Stomach smooth muscle (tissue), 2 donors: ENCODE data around the gene DAB2.
"Not testable (repeated sequence)": the region's sequence is repeated elsewhere in the genome, so short reads cannot be mapped to it uniquely, and the experiment has no call there.

ENCODE experiments used
- H3K27ac ChIP-seq: one replicate; pipeline ENCODE4 v1.7.0; 2013; ENCODE audit warnings: mild to moderate bottlenecking, low read length, inconsistent platforms
- H3K27me3 ChIP-seq, 2 donors: one replicate each; pipeline ENCODE4 v1.7.0; 2013; ENCODE audit warnings: low read length in 2 of 2; ENCODE audit not compliant: insufficient read depth in 2 of 2, control insufficient read depth in 1 of 2
- H3K36me3 ChIP-seq, 2 donors: one replicate each; pipeline ENCODE4 v1.7.0; 2013; ENCODE audit warnings: low read length in 2 of 2; ENCODE audit not compliant: control insufficient read depth in 2 of 2, insufficient read depth in 2 of 2
- H3K4me1 ChIP-seq: one replicate; pipeline ENCODE4 v1.7.0; 2013; ENCODE audit warnings: low read length; ENCODE audit not compliant: control insufficient read depth, insufficient read depth
- H3K4me3 ChIP-seq, 2 donors: one replicate each; pipeline ENCODE4 v1.7.0; 2013; ENCODE audit warnings: low read length in 2 of 2
- H3K9ac ChIP-seq, 2 donors: one replicate each; pipeline ENCODE4 v1.7.0; 2013; ENCODE audit warnings: low read length in 2 of 2, mild to moderate bottlenecking in 1 of 2
- H3K9me3 ChIP-seq, 2 donors: one replicate each; pipeline ENCODE4 v1.7.0; 2013; ENCODE audit warnings: low read length in 2 of 2; ENCODE audit not compliant: control insufficient read depth in 2 of 2
- donor health status: healthy.
- donor health status: Pancreatic carcinoma.

The DAB2 gene

DNA sequence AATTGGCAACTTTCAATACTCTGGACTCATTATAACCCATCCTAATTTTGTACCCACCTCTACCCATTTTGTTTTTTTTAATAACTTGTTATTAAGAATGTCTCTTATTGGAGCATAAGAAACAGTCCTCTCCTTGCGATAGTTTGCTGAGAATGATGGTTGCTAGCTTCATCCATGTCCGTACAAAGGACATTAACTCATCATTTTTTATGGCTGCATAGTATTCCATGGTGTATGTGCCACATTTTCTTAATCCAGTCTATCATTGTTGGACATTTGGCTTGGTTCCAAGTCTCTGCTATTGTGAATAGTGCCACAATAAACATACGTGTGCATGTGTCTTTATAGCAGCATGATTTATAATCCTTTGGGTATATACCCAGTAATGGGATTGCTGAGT lies 21.0 kb downstream of the DAB2 start:
- not testable (repeated sequence) for H3K9me3 ChIP-seq, H3K4me1 ChIP-seq, H3K4me3 ChIP-seq, H3K36me3 ChIP-seq, H3K27ac ChIP-seq, H3K9ac ChIP-seq, H3K27me3 ChIP-seq

GRCh38 chr5:39402140-39402539 lies 22.6 kb downstream of the DAB2 start:
- not testable (repeated sequence) for H3K4me1 ChIP-seq, H3K27ac ChIP-seq, H3K4me3 ChIP-seq, H3K9me3 ChIP-seq, H3K9ac ChIP-seq, H3K36me3 ChIP-seq, H3K27me3 ChIP-seq

- Histone ChIP-seq H3K4me1 (no peaks in the 10 kb centered on the region), H3K9me3 (no peaks in the 10 kb centered on the region), H3K4me3 (no peak overlapping the region), H3K9ac (no peak overlapping the region), H3K27me3 (no peaks in the 10 kb centered on the region), H3K27ac (no peak overlapping the region), H3K36me3 (no peaks in the 10 kb centered on the region)
These were observed 23.8 kb downstream of the DAB2 start for GRCh38 chr5:39400713-39401578.

DNA sequence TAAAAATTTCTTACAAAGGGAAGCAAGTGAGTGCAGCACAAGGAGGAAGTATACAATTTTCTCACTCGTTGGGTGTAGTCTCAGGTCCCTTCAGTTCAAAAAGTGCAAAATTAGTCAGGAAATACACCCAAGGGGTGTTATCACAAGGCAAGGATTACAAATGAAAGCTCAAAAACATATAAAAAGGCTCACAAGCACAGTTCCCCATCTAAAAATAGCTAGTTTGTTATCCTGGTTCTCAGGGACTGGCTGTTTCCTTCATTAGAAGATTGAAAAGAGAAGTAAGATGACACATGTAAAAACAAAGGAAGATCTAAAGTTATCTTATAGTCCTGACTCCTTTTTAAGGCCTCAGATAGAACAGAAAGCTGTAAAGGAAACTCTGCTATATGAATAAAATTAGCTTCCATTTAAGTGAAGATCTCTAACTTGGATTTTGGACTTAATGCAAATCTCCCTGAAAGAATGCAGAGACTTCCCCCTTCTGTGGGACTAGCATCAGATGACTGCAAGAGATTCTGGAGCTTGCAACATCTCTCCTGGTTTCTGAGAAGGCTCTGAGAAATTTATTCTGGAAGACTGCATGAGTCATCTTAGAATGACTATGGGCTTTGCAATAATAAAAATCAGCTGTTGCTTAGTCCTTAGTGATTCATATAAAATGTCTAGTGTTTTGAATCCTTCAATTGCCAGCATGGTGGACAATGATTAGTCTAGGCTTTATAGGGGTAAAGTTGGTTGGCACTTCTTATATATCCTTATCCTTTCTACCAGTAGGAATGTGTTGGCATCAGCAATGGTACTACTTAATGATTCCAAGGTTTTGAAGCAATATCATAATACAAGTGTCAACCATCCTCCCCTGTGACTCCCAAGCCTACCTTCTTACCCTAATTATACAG lies 25.4 kb downstream of the DAB2 start:
- H3K9ac ChIP-seq, result peak overlapping the region in 1 of 2 donors; percentile 28
- H3K36me3 ChIP-seq, result no peaks in the 10 kb centered on the region
- no peak overlapping the region for H3K4me3 ChIP-seq
- H3K27me3 ChIP-seq, result no peaks in the 10 kb centered on the region
- no peaks in the 10 kb centered on the region for H3K9me3 ChIP-seq
- H3K4me1 ChIP-seq, result no peaks in the 10 kb centered on the region
- H3K27ac ChIP-seq, result peak overlapping the region; percentile 7

- H3K4me1 ChIP-seq, result no peaks in the 10 kb centered on the region
- H3K9ac ChIP-seq, result no peak overlapping the region
- no peak overlapping the region for H3K27ac ChIP-seq
These were observed 27.9 kb downstream of the DAB2 start for GRCh38 chr5:39396843-39397242.

DNA sequence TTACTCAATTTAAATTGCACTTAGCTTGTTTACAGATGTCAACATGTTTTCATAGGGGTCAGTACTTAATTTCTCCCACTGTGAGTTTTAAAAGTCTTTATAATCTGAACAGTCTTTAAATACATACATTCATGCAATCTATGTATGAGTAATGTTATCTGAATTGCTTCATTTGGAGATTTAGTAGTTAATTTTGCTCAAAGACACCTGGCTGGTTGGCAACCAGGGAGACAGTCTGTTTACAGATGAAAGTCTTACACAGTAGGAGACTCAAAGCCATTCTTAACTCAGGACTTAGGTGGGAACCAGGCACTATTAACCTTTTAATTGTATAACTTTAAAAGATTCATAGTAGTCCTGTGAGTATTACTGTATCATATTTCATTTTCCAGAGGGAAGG lies 29.3 kb downstream of the DAB2 start:
- Histone ChIP-seq H3K4me3 (no peak overlapping the region), H3K4me1 (no peaks in the 10 kb centered on the region), H3K27ac (no peak overlapping the region), H3K27me3 (no peaks in the 10 kb centered on the region), H3K9ac (no peak overlapping the region), H3K9me3 (no peaks in the 10 kb centered on the region), H3K36me3 (peaks cover 10 to 11% of the 10 kb centered on the region in 2 donors)

More at GRCh38 chr5:39396843-39397242, 27.9 kb downstream of the DAB2 start:
- peaks cover 0 to 7% of the 10 kb centered on the region in 2 donors for H3K36me3 ChIP-seq
- H3K9me3 ChIP-seq, result no peaks in the 10 kb centered on the region
- no peaks in the 10 kb centered on the region for H3K27me3 ChIP-seq
- H3K4me3 ChIP-seq, result no peak overlapping the region

GRCh38 chr5:39394946-39395345 lies 29.8 kb downstream of the DAB2 start:
- no peak overlapping the region for H3K4me3 ChIP-seq
- no peak overlapping the region for H3K27ac ChIP-seq
- no peak overlapping the region for H3K9ac ChIP-seq
- peaks cover 14 to 16% of the 10 kb centered on the region in 2 donors for H3K36me3 ChIP-seq
- no peaks in the 10 kb centered on the region for H3K9me3 ChIP-seq
- H3K27me3 ChIP-seq, result no peaks in the 10 kb centered on the region
- H3K4me1 ChIP-seq, result no peaks in the 10 kb centered on the region

GRCh38 chr5:39390945-39391344 lies 33.8 kb downstream of the DAB2 start:
- Histone ChIP-seq H3K36me3 (peaks cover 16 to 25% of the 10 kb centered on the region in 2 donors), H3K9me3 (no peaks in the 10 kb centered on the region), H3K4me1 (no peaks in the 10 kb centered on the region), H3K4me3 (no peak overlapping the region), H3K27ac (no peak overlapping the region), H3K27me3 (no peaks in the 10 kb centered on the region), H3K9ac (no peak overlapping the region)

DNA sequence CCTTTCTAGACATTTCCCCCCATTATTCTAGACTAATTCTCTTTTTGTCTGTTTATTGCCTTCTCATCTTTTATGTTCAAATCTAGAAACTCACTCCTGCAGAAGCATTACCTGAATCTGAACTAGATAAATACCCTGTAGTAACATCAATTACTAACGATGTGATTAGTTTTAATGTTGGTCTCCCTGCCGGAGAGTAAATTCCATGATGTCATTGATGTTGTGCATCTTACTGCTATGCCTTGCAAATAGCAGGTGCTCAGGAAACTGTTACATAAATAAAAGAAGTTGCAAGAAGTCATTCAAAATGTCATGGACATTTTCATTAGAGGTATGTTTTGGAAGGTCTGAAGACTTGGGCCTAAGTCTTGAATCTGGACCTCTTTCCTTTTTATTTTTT lies 37.5 kb downstream of the DAB2 start:
- Histone ChIP-seq H3K36me3 (peaks cover 21 to 32% of the 10 kb centered on the region in 2 donors), H3K4me1 (no peaks in the 10 kb centered on the region), H3K27me3 (no peaks in the 10 kb centered on the region), H3K27ac (no peak overlapping the region), H3K9ac (no peak overlapping the region), H3K9me3 (no peaks in the 10 kb centered on the region), H3K4me3 (no peak overlapping the region)

DNA sequence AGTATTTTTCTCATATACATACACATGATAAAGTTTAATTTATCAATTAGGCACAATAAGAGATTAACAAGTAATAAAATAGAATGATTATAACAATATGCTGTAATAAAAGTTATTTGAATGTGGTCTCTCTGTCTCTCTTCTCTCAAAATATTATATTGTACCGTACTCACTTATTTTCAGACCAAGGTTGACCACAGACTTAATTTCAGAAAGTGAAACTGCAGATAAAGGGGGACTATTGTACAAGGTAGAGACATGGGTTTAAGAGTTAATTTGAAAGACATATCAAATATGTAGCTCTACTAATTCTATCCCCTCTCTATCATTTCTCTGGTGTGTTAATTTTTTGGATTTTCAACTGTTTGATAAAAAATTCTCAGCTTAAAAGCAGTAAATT lies 40.5 kb downstream of the DAB2 start:
- Histone ChIP-seq H3K4me3 (no peak overlapping the region), H3K9me3 (no peaks in the 10 kb centered on the region), H3K4me1 (peaks cover 4% of the 10 kb centered on the region), H3K27me3 (no peaks in the 10 kb centered on the region), H3K9ac (no peak overlapping the region), H3K27ac (no peak overlapping the region), H3K36me3 (peaks cover 27 to 30% of the 10 kb centered on the region in 2 donors)
